Dendritic cell treated with granulocyte-macrophage colony-stimulating factor and Interleukin-4, amounts not matched to agents 40 ng/mL and 50 ng/mL, for 4 days (primary cell): ENCODE data around the gene TMEM178B.
"Not testable (repeated sequence)": the region's sequence is repeated elsewhere in the genome, so short reads cannot be mapped to it uniquely, and the experiment has no call there.

Source experiments
- H3K27ac Mint-ChIP-seq: one replicate; pipeline ENCODE4 v1.8.0; 2022; ENCODE audit warnings: mild to moderate bottlenecking, mixed read lengths
- H3K27me3 Mint-ChIP-seq: one replicate; pipeline ENCODE4 v1.8.0; 2022; ENCODE audit warnings: mild to moderate bottlenecking, mixed read lengths
- H3K36me3 Mint-ChIP-seq: one replicate; pipeline ENCODE4 v1.8.0; 2022; ENCODE audit warnings: low read depth, mixed read lengths
- H3K4me1 Mint-ChIP-seq: one replicate; pipeline ENCODE4 v1.8.0; 2022; ENCODE audit warnings: low read depth, mixed read lengths
- H3K4me3 Mint-ChIP-seq: one replicate; pipeline ENCODE4 v1.8.0; 2022; ENCODE audit warnings: mild to moderate bottlenecking, moderate library complexity, mixed read lengths
- H3K9me3 Mint-ChIP-seq: one replicate; pipeline ENCODE4 v1.8.0; 2022; ENCODE audit warnings: mixed read lengths
- intact Hi-C: fragments of 100-400 bp; cut with micrococcal nuclease; formaldehyde crosslinking; loops from one replicate; pipeline ENCODE4 v1.15.0; 2022

The TMEM178B gene

GRCh38 chr7:141057788-141058187 lies 16.1 kb upstream of the TMEM178B start:
- intact Hi-C loops, result no loop called here
- Mint-ChIP-seq H3K9me3 (no peaks in the 10 kb centered on the region), H3K4me3 (no peak overlapping the region), H3K27me3 (peaks cover 9% of the 10 kb centered on the region), H3K27ac (no peak overlapping the region), H3K36me3 (no peaks in the 10 kb centered on the region), H3K4me1 (peaks cover 5% of the 10 kb centered on the region)

GRCh38 chr7:141067856-141068255 lies 6.0 kb upstream of the TMEM178B start:
- Mint-ChIP-seq H3K4me1 (peaks cover 14% of the 10 kb centered on the region), H3K27me3 (peaks cover 47% of the 10 kb centered on the region)
- H3K9me3 Mint-ChIP-seq, H3K27ac Mint-ChIP-seq, intact Hi-C loops, H3K36me3 Mint-ChIP-seq, H3K4me3 Mint-ChIP-seq: not testable (repeated sequence)

GRCh38 chr7:141071260-141071854 lies 2.5 kb upstream of the TMEM178B start:
- intact Hi-C loops, result no loop called here
- no peak overlapping the region for H3K27ac Mint-ChIP-seq
- no peaks in the 10 kb centered on the region for H3K36me3 Mint-ChIP-seq
- peaks cover 69% of the 10 kb centered on the region for H3K27me3 Mint-ChIP-seq
- no peak overlapping the region for H3K4me3 Mint-ChIP-seq
- no peaks in the 10 kb centered on the region for H3K9me3 Mint-ChIP-seq
- peaks cover 22% of the 10 kb centered on the region for H3K4me1 Mint-ChIP-seq

GRCh38 chr7:141071855-141072547 lies 1.9 kb upstream of the TMEM178B start:
- peaks cover 69% of the 10 kb centered on the region for H3K27me3 Mint-ChIP-seq
- no peak overlapping the region for H3K27ac Mint-ChIP-seq

GRCh38 chr7:141072548-141073172 lies 1.2 kb upstream of the TMEM178B start:
- Mint-ChIP-seq H3K4me3 (no peak overlapping the region), H3K36me3 (no peaks in the 10 kb centered on the region), H3K4me1 (peaks cover 22% of the 10 kb centered on the region), H3K27me3 (peaks cover 69% of the 10 kb centered on the region), H3K9me3 (no peaks in the 10 kb centered on the region), H3K27ac (no peak overlapping the region)
- intact Hi-C loops, result no loop called here

More at GRCh38 chr7:141071855-141072547, 1.9 kb upstream of the TMEM178B start:
- intact Hi-C loops, result no loop called here
- H3K4me3 Mint-ChIP-seq, result no peak overlapping the region
- no peaks in the 10 kb centered on the region for H3K9me3 Mint-ChIP-seq
- H3K36me3 Mint-ChIP-seq, result no peaks in the 10 kb centered on the region
- H3K4me1 Mint-ChIP-seq, result peaks cover 22% of the 10 kb centered on the region

GRCh38 chr7:141073173-141073640 lies 657 bp upstream of the TMEM178B start:
- Mint-ChIP-seq H3K4me3 (no peak overlapping the region), H3K9me3 (no peaks in the 10 kb centered on the region), H3K4me1 (peaks cover 22% of the 10 kb centered on the region), H3K27ac (no peak overlapping the region), H3K36me3 (no peaks in the 10 kb centered on the region), H3K27me3 (peaks cover 65% of the 10 kb centered on the region)
- intact Hi-C loops, result no loop called here

- Mint-ChIP-seq H3K36me3 (no peaks in the 10 kb centered on the region), H3K27ac (no peak overlapping the region), H3K4me3 (no peak overlapping the region), H3K9me3 (no peaks in the 10 kb centered on the region), H3K27me3 (peaks cover 58% of the 10 kb centered on the region), H3K4me1 (peaks cover 22% of the 10 kb centered on the region)
- intact Hi-C loops, result no loop called here
Measured at GRCh38 chr7:141074162-141074991, 513 bp downstream of the TMEM178B start.

GRCh38 chr7:141074997-141075396 lies 1.1 kb downstream of the TMEM178B start:
- Mint-ChIP-seq H3K9me3 (no peaks in the 10 kb centered on the region), H3K36me3 (no peaks in the 10 kb centered on the region), H3K27ac (no peak overlapping the region), H3K27me3 (peaks cover 52% of the 10 kb centered on the region), H3K4me1 (peaks cover 22% of the 10 kb centered on the region), H3K4me3 (no peak overlapping the region)
- intact Hi-C loops, result no loop called here

GRCh38 chr7:141076377-141076776 lies 2.5 kb downstream of the TMEM178B start:
- Mint-ChIP-seq H3K4me3 (no peak overlapping the region), H3K27me3 (peaks cover 42% of the 10 kb centered on the region), H3K36me3 (no peaks in the 10 kb centered on the region), H3K27ac (no peak overlapping the region), H3K4me1 (peaks cover 18% of the 10 kb centered on the region), H3K9me3 (no peaks in the 10 kb centered on the region)
- intact Hi-C loops, result no loop called here

- H3K27ac Mint-ChIP-seq, result no peak overlapping the region
- no peak overlapping the region for H3K4me3 Mint-ChIP-seq
- intact Hi-C loops, result no loop called here
- H3K4me1 Mint-ChIP-seq, result no peaks in the 10 kb centered on the region
- peaks cover 26% of the 10 kb centered on the region for H3K27me3 Mint-ChIP-seq
- no peaks in the 10 kb centered on the region for H3K9me3 Mint-ChIP-seq
- H3K36me3 Mint-ChIP-seq, result no peaks in the 10 kb centered on the region
Measured at GRCh38 chr7:141079219-141079618, 5.4 kb downstream of the TMEM178B start.

- H3K36me3 Mint-ChIP-seq, H3K9me3 Mint-ChIP-seq, H3K4me3 Mint-ChIP-seq, intact Hi-C loops, H3K27ac Mint-ChIP-seq, H3K4me1 Mint-ChIP-seq, H3K27me3 Mint-ChIP-seq: not testable (repeated sequence)
Measured at GRCh38 chr7:141089490-141089889, 15.6 kb downstream of the TMEM178B start.

- H3K4me1 Mint-ChIP-seq, result no peaks in the 10 kb centered on the region
Measured at GRCh38 chr7:141094336-141095070, 20.6 kb downstream of the TMEM178B start.

GRCh38 chr7:141097430-141097829 lies 23.6 kb downstream of the TMEM178B start:
- Mint-ChIP-seq H3K4me3 (no peak overlapping the region), H3K9me3 (no peaks in the 10 kb centered on the region), H3K27ac (no peak overlapping the region), H3K27me3 (no peaks in the 10 kb centered on the region), H3K36me3 (no peaks in the 10 kb centered on the region), H3K4me1 (no peaks in the 10 kb centered on the region)
- intact Hi-C loops, result no loop called here

More at GRCh38 chr7:141094336-141095070, 20.6 kb downstream of the TMEM178B start:
- Mint-ChIP-seq H3K9me3 (no peaks in the 10 kb centered on the region), H3K4me3 (no peak overlapping the region), H3K36me3 (no peaks in the 10 kb centered on the region), H3K27ac (no peak overlapping the region), H3K27me3 (no peaks in the 10 kb centered on the region)
- intact Hi-C loops, result no loop called here
